ENCODE results near the gene OTC.

Gene OTC

DNA sequence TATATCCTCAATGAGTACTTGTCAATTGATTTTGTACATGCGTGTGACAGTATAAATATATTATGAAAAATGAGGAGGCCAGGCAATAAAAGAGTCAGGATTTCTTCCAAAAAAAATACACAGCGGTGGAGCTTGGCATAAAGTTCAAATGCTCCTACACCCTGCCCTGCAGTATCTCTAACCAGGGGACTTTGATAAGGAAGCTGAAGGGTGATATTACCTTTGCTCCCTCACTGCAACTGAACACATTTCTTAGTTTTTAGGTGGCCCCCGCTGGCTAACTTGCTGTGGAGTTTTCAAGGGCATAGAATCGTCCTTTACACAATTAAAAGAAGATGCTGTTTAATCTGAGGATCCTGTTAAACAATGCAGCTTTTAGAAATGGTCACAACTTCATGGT lies at the start of gene OTC:
Gene OTC (plus strand): TSS at position 243 of the 400 bp plus-strand sequence. CDS start 93 bp downstream, at position 336.
- intact Hi-C loops (cut with DNase I) = no loop called here
- no peak for DNase-seq

DNA sequence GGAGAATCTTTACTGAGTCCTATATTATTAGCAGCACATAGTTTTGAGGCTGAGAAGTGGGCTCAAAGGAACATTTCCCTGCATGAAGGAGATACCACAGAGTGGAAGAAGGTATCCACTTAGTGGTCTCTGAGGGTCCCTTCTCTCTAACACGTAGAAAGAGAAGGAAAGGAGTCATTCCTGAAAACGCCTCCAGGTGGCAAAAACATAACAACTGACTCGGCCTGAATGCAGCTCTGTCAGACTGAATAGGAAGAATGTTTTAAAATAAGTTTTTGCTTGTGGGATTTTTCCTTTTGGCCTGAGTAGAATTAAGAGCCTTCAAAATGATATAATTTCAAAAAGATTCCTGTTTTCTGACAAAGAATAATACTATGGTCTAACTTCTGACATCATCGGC lies 48.4 kb upstream of the OTC start:
- DNase-seq = no peak
- intact Hi-C loops (cut with DNase I) = no loop called here

DNA sequence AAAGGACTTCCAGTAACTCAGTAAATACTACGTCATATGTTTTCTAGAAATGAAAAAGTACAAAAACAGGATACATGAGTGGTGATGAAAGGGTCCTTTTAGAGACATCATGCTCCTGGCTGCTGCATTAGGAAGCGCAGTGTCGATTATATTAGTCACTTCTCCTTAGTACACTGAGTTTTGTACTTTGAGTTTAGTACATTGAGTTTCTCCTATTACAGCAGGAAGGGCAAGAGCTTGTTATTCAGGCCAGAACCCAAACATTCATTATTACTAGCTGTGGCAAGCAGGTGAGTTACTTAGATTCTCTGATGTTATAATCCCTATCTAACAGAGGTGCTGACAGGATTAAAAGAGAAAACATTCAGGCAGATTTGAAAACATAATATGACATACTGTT lies 46.4 kb upstream of the OTC start:
- intact Hi-C loops (cut with DNase I) = no loop called here
- no peak for DNase-seq

DNA sequence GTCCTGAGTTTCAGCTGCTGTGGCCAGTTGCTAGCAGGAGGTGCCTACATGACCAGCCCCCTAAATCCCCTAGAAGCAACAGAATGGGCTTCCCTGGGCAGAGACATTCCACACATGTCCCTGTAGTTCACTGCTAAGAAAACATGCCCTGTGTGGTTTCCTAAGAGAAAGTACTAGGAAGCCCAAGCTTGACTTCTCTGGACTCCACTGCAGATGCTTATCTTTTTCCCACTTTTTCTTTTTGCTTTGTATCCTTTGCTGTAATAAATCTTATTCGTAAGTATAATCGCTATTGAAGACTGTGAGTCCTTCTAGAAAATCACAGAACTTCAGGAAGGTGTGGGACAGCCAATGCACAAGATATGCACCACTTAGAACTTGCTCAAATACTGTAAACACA lies 40.7 kb upstream of the OTC start:
- intact Hi-C loops (cut with DNase I) = no loop called here

DNA sequence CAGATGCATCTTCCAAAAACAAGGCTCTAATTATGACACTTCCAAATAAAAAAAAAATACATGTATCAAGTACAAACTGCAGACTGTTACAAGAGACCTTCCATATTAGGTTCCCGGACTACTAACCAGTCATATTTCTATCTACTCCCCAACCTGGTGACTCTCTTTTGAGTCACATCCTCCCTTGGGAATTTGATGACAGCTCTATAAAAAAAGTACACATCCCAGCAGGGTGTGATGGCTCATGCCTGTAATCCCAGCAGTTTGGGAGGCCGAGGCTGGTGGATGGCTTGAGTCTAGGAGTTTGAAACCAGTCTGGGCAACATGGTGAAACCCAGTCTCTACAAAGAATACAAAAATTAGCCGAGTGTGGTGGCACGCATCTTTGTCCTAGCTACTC lies 40.0 kb upstream of the OTC start:
- intact Hi-C loops (cut with DNase I) = no loop called here
- DNase-seq = no peak

More for the DNA sequence above, 40.7 kb upstream of the OTC start:
- DNase-seq = no peak

DNA sequence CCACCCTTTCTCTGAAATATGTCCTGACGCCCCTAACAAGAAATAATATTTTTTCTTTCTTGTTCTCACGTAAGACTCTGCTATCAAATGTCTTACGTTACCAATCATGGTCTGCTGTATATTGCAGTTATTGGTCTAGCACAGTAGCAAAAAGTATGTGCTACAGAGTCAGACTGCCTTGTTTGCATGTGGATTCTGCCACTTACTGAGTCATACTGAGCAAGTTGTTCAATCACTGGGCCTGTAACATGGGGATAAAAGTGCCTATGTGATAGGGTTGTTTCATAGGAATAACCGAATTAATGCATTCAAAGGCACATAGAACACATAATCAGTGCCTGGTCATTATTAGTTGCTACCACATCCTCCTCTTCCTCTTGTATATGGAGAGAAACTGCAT lies 39.2 kb upstream of the OTC start:
- intact Hi-C loops (cut with DNase I) = no loop called here
- no peak for DNase-seq

DNA sequence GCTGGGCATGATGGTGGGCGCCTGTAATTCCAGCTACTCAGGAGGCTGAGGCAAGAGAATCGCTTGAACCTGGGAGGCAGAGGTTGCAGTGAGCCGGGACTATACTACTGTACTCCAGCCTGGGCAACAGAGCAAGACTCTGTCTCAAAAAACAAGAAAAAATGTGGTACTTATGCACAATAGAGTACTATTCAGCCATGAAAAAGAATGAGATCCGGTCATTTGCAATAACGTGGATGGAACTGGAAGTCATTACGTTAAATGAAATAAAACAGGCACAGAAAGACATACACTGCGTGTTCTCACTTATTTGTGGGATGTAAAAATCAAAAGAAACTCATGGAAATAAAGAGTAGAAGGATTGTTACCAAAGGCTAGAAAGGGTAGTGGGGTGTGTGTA lies 37.2 kb upstream of the OTC start:
- intact Hi-C loops (cut with DNase I) = no loop called here

DNA sequence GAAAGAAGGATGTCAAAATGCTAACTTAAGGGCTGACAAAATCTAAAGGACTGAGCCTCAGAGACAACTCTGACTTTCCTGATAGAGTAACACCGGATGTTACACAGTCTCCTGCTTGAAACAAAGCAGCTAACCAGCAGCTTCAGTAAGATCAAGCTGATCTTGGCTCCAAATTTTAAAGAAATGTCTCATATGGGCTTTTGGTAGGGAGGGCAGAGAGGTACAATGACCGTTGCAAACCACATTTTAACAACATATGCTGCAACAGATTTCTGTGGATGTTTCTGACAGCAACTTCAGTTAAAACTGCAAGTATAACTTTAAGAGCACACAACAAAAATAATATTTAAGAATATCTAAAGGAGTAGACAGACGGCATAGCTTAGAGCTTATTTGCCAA lies 34.2 kb upstream of the OTC start:
- DNase-seq = no peak
- intact Hi-C loops (cut with DNase I) = no loop called here

More for the DNA sequence above, 37.2 kb upstream of the OTC start:
- no peak for DNase-seq

DNA sequence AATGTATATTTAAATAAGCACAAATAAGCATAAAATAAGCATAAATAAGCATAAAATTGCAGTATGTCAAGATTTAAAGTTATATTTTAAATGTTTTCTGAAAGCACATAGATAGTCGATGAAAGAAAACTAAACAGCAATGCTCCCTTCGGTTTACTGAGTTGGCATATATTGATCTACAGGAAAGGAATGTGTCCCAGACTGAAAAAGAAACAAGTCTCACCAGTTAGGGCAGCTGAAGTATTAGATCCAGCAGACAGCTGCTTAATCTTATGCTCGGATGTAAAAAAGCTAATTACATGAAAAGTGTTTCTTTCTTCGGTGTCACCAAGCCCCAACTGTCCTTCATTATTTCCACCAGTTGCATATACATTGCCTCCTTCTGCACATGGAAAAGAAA lies 33.8 kb upstream of the OTC start:
- intact Hi-C loops (cut with DNase I) = no loop called here
- DNase-seq = no peak

DNA sequence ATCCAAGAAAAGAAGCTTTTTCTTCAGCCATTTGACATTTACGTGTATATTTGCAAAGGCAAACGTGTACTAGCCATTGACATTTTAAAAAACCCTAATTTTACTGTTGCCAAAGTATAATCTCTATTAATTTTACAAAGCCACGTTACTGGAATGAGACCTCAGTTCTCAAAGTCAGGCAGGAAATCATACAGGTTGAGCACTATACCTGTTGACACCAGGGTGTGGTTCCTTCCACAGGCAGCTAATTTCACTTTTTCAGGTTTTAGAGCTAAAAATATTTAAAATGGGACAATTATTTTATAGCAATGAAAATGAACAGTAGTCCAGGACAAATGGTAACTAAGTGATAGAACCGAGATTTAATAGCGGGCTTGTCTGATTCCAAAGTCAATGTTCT lies 31.6 kb upstream of the OTC start:
- DNase-seq = no peak
- intact Hi-C loops (cut with DNase I) = no loop called here

DNA sequence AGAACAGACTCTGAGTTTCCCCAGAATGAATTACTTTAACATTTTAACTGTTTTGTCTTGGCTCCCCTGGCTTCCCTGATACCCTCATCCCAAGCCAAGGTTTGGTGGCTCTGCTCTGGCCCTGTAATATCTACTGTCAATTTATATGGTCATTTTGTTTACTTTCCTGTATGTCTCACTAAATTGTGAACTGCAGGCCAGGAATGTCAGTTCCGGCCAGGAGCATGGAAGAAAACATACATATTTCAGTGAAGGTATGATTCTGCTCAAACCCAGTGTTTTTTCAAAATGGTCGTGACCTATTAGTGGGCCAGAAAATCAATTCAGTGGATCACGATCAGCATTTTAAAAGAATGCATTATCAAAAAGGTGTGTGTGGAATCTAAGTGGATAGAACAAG lies 26.3 kb upstream of the OTC start:
- no peak for DNase-seq
- intact Hi-C loops (cut with DNase I) = no loop called here

DNA sequence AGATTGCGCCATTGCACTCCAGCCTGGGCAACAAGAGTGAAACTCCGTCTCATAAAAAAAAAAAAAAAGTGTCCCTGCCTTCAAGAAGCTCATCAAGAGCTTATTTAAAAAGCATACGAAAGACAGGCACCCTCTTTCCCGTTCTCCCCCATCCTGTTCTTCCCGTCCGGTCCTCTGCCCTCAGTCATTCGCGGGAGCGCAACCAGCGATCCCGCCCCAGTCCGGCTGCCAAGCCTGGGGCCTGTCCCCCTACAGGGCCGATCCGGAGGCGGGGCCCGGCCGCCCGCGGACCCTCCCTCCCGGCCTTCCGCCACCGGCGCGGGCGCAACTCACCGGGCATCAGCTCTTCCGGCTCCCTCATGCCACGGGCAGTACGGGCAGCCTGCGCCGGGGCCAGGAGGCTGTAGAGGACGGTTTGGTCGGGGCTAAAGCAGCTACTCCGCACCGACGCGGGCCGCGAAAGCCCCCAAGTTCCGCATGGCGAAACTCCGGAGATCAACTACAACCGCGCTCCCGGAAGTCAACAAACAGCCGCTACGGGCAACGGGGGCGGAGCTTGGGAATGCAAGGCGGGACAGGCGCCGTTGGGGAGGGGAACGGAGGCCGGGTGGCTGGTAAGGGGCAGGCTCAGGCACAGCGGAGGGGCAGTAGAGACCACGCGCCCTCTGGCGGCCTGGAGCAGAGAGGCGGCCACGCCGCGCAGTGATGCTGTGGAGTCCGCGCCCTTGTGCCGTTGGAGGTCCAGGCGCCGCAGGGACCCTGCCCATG lies 25.2 kb upstream of the OTC start, which contains the start of gene RPGR:
Gene RPGR (minus strand): TSS at position 503 of the 768 bp plus-strand sequence. CDS start 142 bp downstream, at position 361.
- peak; percentile 86 to 97 (median 93) for DNase-seq

DNA sequence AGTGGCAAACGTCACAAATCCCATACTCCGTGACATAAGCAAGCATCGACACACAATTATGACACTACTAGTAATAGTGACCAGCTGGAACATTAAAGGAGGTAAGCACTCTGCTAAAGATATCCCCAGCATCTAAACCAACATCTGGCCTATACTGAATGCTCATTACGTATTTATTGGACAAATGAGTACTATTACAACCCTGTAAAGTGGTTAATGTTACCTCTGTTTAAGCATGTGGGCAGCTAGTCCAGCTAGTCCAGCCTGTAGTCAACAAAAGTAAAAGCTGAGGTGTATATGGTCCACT lies 24.7 kb upstream of the OTC start:
- DNase-seq = no peak
- intact Hi-C loops (cut with DNase I) = no loop called here

More for the DNA sequence above, 25.2 kb upstream of the OTC start, which contains the start of gene RPGR:
- intact Hi-C loops (cut with DNase I) = no loop called here

DNA sequence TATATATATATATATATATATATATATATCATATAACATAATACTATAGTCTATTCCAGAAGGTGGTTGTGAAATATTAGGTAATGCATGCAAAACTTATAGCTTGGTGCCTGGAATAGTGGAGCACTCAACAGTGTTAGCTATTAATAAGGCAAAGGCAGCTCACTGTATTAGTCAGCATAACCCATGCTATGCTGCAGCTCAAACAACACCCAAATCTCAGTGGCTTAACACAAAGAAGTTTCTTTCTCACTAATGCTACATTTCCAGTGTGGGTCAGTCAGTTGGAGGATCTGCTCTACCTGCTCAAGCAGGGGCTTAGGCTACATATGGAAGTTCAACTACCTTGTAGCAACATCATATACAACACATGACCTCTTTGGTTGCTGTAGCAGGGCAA lies 19.9 kb upstream of the OTC start:
- intact Hi-C loops (cut with DNase I) = no loop called here
- DNase-seq = no peak

DNA sequence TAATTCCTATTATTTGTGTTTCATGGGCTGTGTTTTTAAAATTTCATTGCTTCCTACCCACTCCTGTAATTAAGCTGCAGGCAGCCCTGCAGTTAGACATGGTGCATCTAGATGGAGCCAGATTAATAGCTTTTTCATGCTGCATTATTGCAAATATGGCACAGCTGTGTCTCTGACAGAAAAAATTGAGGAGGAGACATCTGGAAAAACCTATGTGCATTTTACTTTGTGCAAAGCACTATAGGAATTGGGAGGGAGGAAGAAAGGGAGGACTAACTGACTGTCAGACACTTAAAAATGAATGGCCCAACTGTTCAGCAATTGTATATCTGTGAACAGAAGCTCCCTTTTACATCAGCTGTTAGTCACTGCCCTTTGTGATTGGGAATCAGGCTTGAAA lies 17.0 kb upstream of the OTC start:
- intact Hi-C loops (cut with DNase I) = no loop called here

DNA sequence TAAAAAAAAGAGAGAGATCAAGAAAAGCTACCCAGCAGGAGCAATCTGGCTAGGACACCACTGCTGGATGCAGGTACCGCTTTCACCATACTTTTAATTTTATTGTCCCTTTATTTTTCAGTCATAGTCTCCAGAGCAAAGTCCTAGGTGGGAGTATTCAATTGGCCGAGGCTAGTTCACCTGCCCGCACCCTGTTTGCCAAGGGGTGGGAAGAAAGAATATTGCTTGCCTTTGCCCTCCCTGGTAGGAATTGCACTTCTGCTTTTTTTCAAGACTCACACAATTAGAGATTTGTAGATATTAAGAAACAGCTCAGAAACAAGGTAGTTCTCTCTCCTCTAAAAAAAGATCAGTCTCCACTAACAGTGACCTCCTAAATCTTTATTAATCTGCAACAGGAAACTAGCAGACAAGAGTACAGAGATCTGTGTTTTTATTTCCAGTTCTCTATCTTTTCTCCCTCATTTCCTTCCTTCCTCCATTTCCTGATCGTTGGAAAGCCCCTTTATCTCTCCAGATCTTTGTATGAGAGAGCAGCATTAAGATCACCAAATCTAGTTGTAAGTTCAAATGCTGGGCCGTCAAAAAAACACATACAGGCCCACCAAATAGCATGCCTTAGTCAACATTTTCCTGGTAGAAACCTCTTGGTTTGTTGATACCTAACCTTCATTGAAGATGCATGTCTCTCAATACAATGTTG lies 15.7 kb upstream of the OTC start:
- no peak for DNase-seq
- intact Hi-C loops (cut with DNase I) = no loop called here

More for the DNA sequence above, 17.0 kb upstream of the OTC start:
- peak in 8 of 42 donors; percentile 1 to 29 (median 6) for DNase-seq

DNA sequence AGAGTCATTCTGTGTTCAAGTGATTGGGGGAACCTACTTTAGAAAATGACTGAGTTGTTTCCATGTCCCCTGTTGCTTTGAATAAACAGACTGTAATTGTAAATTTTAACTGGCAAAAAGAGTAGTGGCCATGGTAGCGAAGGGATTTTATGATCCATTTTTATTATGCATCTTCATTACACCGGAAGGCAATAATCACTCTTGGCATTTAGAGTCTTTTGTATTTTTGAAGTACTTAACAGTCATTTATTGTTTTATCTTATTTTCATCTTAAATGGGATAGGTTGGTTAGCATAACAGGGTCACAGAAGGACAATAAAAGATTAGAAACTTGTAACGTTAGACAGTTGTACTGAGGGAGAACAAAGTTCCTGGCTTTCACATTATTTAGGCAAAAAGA lies 11.0 kb upstream of the OTC start:
- DNase-seq = no peak
- intact Hi-C loops (cut with DNase I) = no loop called here

DNA sequence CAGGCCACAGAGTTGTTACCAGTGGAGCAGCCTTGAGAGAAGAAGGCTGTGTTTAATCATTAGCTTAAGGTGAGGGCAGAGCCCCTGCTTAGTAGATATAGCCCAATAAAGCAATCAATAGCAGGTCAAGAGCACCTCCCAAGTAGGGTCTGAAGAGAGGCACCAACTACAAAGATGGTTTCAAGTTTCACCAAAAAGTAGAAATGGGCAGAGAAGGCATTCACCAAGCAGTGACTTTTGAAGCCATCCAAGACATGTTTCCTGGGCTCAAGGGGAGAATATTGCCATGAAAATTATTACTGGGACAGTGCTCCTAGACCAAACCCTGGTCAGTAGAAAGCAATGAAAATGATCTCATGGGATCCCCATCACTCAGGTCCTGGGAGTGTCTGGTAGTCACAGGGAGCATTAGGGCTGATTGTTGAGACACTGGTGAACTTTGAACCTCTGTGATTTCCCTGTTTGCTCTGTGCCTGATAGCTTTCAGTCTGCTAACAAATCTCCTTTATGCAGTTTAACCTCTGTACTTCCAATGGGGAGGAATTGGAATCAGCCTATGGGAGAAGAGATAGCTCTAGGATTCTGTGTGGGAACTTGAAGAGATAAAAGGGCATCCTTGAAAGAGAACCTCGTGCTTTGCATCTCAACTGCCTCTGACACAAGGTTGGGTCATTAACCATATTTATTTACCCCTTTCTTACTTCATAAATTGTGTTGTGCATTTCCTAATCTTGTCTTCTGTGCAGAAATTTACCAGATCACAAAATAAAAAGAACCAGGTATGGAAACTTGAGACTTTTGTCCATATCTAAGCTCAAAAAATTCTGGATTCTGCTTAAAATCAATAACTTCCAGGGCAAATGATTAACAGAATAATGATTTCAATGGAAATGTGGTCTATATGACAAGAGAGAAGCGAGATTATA lies 9.3 kb upstream of the OTC start:
- intact Hi-C loops (cut with DNase I) = no loop called here
- no peak for DNase-seq

DNA sequence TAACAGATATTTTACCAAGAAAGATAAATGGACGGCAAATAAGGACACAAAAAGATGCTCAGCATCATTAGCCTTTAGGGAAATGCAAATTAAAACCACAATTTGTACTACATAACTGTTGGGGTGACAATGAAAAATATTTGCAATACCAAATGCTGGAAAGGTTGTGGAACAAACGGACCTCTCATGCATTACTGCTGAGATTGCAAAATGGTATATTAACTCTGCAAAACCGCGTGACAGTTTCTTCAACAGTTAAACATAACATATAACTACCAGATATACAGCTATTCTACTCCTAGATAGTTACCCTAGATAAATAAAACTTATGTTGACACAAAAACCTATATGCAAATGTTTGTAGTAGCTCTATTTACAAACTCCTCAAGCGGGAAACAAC lies 6.3 kb upstream of the OTC start:
- no peak for DNase-seq
- intact Hi-C loops (cut with DNase I) = no loop called here

DNA sequence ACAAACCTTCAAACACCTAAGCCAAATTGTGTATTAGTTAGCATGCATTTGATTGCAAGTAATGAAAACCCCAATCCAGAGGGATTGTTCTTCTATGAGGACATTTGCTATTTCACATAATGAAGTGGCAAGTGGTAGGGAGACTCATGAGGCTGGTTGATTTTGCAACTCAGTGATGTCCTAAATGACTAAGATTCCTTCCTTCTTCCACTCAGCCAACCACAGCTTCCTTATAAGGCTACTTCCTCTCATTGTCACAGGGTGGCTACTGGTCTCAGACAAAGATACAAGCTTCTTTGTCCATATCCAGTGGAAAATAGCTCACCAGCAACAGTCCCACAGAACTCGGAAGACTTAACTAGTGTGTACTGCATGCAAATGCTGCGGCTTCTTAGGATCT lies 5.3 kb upstream of the OTC start:
- peak in 4 of 42 donors; percentile 7 to 41 (median 13) for DNase-seq

More for the DNA sequence above, 5.3 kb upstream of the OTC start:
- intact Hi-C loops (cut with DNase I) = no loop called here
